Fibroblast of the aortic adventitia (primary cell): Measurements from ENCODE around the gene CPZ. TPM values are rescaled to one million over a fixed set of nuclear protein-coding genes. Genes with fewer than 3 reads are reported as not detected.
"Not testable (repeated sequence)": the region's sequence is repeated elsewhere in the genome, so short reads cannot be mapped to it uniquely, and the experiment has no call there.

ENCODE experiments used
- DNase-seq: peaks from one replicate; pipeline ENCODE4 v3.0.0-alpha.2; 2010; ENCODE audit warnings: low read depth
- H3K4me3 ChIP-seq: 2 replicates; pipeline ENCODE4 v1.5.1; 2011; ENCODE audit warnings: low read depth, mild to moderate bottlenecking, control low read depth, low read length, moderate library complexity
- total RNA-seq: library from RNA; depleted of rRNA; stranded (reverse); fragments of >200 nt; gene quantifications from 2 replicates; pipeline ENCODE4 v1.2.3, GENCODE V29; 2012; ENCODE audit warnings: low replicate concordance
- TF ChIP-seq, protein P1 (sequence below): IDR thresholded peaks from 2 replicates; pipeline ENCODE4 v1.5.1; 2011; ENCODE audit warnings: mild to moderate bottlenecking, low read length, control low read depth, inconsistent platforms; ENCODE audit not compliant: insufficient read depth

The CPZ gene
- total RNA-seq, 1 donor, result 7.0 TPM

DNA sequence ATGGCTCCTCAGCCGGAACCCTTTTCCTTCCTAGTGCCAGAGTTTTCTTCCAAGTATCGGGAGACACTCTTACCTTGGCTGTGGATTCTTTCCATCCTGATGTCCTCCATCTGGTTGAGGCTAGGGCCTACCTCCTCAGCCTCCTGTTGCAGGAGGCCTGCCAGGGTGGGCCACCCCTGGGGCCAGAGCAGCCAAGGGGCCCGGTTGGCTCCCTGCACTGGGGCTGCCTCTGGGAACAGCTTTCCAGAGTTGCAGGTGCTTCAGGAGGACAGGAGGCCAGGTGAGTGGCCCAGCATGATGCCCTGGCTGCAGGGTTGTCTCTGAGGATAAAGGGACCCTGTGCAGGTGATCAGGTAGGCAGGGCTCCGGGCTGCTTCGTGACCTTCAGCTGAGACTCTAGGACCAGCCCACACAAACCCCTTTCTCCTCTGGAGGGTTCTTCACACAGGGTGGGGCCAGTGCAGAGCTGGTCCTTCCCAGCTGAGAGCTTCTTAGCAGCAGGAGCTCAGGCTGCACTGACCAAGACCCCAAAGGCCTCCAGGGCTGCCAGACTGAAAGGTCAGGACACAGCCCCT lies 17.7 kb upstream of the CPZ start:
- no peak for DNase-seq
- TF ChIP-seq, protein P1, sequence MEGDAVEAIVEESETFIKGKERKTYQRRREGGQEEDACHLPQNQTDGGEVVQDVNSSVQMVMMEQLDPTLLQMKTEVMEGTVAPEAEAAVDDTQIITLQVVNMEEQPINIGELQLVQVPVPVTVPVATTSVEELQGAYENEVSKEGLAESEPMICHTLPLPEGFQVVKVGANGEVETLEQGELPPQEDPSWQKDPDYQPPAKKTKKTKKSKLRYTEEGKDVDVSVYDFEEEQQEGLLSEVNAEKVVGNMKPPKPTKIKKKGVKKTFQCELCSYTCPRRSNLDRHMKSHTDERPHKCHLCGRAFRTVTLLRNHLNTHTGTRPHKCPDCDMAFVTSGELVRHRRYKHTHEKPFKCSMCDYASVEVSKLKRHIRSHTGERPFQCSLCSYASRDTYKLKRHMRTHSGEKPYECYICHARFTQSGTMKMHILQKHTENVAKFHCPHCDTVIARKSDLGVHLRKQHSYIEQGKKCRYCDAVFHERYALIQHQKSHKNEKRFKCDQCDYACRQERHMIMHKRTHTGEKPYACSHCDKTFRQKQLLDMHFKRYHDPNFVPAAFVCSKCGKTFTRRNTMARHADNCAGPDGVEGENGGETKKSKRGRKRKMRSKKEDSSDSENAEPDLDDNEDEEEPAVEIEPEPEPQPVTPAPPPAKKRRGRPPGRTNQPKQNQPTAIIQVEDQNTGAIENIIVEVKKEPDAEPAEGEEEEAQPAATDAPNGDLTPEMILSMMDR, result no peak
- no peak overlapping the region for H3K4me3 ChIP-seq

DNA sequence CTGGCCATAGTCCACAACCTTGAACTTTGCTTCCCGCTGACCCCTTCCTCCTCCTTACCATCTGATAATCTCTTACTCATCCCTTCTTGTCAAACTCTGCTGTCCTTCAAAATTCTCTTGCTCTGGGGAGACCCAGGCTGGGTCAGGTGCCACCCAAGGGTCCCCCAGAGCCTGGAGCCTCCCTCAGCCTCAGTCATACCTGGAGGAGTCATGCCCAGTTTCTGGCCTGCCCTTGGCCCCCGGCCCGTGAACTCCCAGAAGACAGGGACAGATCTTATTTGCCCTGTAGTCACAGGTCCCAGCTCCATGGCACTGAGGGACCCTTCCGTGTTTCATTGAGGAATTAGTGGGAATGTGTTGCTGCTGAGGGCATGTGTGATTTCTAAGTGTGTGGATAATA lies 17.1 kb upstream of the CPZ start:
- no peak overlapping the region for H3K4me3 ChIP-seq
- TF ChIP-seq, protein P1, result no peak
- no peak for DNase-seq

DNA sequence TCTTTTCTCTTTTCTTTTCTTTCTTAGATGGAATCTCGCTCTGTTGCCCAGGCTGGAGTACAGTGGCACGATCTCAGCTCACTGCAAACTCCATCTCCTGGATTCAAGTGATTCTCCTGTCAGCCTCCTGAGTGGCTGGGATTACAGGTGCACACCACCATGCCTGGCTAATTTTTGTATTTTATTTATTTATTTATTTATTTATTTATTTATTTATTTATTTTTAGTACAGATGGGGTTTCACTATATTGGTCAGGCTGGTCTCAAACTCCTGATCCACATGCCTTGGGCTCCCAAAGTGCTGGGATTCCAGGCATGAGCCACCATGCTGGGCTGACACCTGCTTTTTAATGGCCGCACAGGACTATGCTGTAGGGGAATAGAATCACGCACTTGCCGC lies 16.0 kb upstream of the CPZ start:
- not testable (repeated sequence) for H3K4me3 ChIP-seq, DNase-seq

DNA sequence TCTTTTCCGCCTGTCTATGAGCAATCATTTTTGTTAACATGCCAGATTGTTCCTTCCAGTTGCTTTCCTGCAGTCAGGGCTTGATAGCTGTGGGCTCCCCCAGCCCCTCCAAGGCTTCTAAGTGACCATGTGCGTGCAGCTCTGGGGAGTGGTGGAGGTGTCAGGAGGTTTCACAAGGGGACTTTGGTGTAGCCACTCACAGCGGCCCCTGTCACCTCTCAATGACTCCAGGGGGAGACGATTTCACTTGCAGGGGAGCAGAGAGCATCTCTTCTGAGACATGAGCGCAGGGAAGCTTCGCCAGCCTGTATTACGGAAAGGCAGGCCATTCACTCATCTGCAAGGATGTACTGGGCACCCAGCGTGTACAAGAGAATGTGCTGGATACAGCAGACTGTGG lies 15.5 kb upstream of the CPZ start:
- TF ChIP-seq, protein P1, result no peak
- no peak for DNase-seq
- no peak overlapping the region for H3K4me3 ChIP-seq

DNA sequence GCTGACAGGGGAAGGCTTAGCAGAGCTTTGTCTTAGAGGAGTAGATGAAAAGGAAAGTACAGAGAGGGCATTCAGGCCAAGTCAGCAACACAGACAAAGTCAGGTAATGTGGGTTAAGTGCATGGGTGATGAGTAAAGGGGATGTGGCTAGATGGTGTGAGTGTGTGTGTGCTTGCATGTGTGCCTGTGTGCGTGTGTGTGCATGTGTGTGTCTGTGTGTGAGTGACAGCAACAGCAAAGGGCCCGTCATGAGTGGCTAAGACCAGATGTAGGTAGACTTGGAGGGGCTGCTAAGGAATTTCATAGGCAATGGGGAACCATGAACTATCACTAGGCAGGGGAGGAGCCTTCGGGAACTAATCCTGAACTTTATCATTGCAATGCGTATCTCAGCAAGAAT lies 14.6 kb upstream of the CPZ start:
- TF ChIP-seq, protein P1, result no peak
- H3K4me3 ChIP-seq, result no peak overlapping the region
- DNase-seq, result no peak

DNA sequence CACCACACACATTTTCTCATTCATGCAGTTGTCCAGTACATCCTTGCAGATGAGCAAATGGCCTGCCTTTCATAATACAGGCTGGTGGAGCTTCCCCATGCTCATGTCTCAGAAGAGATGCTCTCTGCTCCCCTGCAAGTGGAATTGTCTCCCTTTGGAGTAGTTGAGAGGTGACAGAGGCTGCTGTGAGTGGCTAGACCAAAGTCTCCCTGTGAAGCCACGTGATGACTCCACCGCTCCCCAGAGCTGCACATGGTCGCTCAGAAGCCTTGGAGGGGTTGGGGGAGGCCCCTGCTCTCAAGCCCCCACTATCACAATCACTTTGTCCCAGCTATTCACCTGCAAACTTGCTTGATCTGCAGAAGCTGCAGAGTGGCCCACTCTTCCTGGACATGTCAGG lies 13.8 kb upstream of the CPZ start:
- TF ChIP-seq, protein P1, result no peak
- no peak overlapping the region for H3K4me3 ChIP-seq

DNA sequence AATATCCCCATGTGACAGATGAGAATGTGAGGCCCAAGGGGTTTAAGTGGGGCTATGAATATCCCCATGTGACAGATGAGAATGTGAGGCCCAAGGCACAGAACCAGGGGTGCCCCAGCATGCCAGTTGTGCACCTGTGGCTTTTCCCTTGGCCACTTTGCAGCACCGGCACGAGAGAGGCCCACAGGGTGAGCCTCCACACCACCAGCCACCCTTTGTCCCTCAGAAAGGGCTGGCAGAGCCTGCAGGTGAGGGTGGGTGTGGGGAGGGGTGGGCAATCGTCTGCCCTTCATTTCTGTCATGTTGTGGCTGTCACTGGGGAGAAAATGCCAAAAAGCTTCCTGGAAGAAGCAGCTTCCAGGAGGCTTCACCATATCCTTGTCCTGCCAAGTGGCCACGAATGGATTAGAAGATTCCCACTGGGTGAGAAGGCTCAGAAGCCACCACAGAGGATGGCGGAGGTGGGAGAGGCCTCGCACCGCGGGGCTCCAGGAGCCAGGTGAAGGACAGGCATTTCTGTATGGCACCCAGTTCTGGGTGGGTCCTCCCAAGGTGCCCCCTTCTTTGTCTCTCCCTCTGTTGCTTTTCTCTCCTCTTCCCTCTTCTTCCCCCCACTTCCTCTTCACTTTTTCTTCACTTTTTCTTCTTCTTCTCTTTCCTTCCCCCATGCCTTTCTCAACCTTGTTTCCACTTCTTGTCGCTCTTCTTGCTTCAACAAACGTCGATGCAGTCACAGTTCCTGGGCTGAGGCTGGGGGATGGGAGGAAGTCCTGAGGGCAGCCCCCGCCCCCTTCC lies 12.8 kb upstream of the CPZ start:
- no peak overlapping the region for H3K4me3 ChIP-seq
- DNase-seq, result no peak
- TF ChIP-seq, protein P1, result no peak

More for the DNA sequence above, 13.8 kb upstream of the CPZ start:
- no peak for DNase-seq
